Subcutaneous abdominal adipose tissue (tissue), 5 donors: Measurements from ENCODE around the gene ITGA8.

ENCODE experiments used
- H3K27ac ChIP-seq: one replicate; pipeline ENCODE4 v1.7.0; 2013; ENCODE audit warnings: low read depth, mild to moderate bottlenecking, inconsistent platforms, low read length, moderate library complexity
- H3K27me3 ChIP-seq, 5 donors: one replicate each; pipeline ENCODE4 v1.7.0; 2013; ENCODE audit warnings: low read length in 5 of 5, inconsistent platforms in 1 of 5; ENCODE audit not compliant: control insufficient read depth in 5 of 5, insufficient read depth in 4 of 5
- H3K36me3 ChIP-seq, 5 donors: one replicate each; pipeline ENCODE4 v1.7.0; 2013; ENCODE audit warnings: low read length in 5 of 5; ENCODE audit not compliant: control insufficient read depth in 5 of 5, insufficient read depth in 5 of 5
- H3K4me1 ChIP-seq, 5 donors: one replicate each; pipeline ENCODE4 v1.7.0; 2013; ENCODE audit warnings: low read length in 5 of 5, mild to moderate bottlenecking in 3 of 5, moderate library complexity in 1 of 5; ENCODE audit not compliant: control insufficient read depth in 5 of 5, insufficient read depth in 5 of 5
- H3K4me3 ChIP-seq, 5 donors: one replicate each; pipeline ENCODE4 v1.7.0; 2013; ENCODE audit warnings: low read length in 5 of 5, low read depth in 1 of 5
- H3K9ac ChIP-seq, 5 donors: one replicate each; pipeline ENCODE4 v1.7.0; 2013; ENCODE audit warnings: low read length in 5 of 5, mild to moderate bottlenecking in 4 of 5, moderate library complexity in 3 of 5
- H3K9me3 ChIP-seq, 5 donors: one replicate each; pipeline ENCODE4 v1.7.0; 2013; ENCODE audit warnings: low read length in 5 of 5; ENCODE audit not compliant: control insufficient read depth in 5 of 5
- donor health status: healthy.
- donor health status: healthy.
- donor health status: healthy.
- donor health status: healthy.
- donor health status: healthy.

Gene ITGA8

DNA sequence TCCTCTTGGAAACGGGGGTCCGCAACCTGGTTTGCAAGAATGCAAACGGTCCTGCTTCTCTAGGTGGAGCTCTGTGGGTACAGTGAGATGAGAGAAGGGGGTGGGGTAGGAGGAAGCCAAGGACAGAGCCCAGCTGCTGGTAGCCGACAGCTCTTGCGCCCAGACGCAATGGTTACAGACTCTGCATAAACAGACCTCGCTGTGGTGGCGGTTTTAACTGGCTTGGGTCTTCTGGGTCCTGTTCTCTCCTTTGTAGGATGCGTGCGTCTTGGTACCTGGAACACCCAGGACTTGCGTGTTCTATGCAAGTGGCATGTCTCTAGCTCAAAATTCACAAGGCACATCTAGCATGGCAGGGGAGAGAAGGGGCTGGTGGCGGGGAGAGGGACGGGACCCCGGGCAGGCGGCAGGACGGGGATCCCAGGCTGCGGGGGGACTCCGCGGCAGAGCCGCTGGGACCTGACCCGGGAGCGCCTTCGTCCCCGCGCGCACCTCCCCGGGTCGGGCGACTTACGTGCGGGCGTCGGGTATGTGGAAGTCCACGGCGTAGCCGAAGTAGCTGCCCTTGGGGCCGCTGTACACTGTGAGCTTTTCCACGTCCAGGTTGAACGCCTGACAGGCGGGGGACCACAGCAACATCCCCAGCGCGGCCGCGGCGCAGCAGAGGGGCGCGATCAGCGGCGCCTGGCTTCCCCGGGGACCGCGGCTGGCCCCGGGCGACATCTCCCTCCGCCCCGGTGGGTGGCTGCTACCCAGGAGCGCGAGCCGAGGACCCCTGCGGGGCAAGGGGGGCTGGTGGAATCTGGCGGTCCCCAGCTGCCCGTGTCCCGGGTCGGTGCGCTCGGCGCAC, 448 bp downstream of the ITGA8 start:
- no peak overlapping the region for H3K9ac ChIP-seq
- peaks cover 5 to 27% (median 14%) of the 10 kb centered on the region in 5 donors for H3K27me3 ChIP-seq
- no peak overlapping the region for H3K27ac ChIP-seq
- peaks cover 0 to 15% (median 13%) of the 10 kb centered on the region in 5 donors for H3K4me1 ChIP-seq
- peak overlapping the region; percentile 2 to 61 (median 55) for H3K4me3 ChIP-seq
- H3K36me3 ChIP-seq, result no peaks in the 10 kb centered on the region
- no peaks in the 10 kb centered on the region for H3K9me3 ChIP-seq

DNA sequence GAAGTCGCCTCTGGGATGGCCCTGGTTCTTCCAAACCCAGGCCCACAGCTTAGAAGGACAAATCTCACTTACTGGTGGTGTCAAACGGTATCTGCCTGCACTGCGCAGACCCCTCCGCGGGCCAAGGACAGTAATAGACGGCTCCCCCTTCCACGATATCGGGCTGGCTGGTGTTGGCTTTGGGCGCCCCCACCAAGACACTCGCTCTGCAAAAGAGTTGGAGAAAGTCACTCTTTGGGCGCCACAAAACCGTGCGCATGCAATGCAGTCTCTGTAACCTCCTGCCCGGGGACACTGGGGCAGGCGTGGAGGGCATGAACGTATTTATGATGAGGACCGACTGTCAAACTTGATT, 1.1 kb downstream of the ITGA8 start:
- H3K4me1 ChIP-seq, result peaks cover 0 to 15% (median 13%) of the 10 kb centered on the region in 5 donors
- H3K9ac ChIP-seq, result no peak overlapping the region
- H3K27me3 ChIP-seq, result peaks cover 5 to 27% (median 14%) of the 10 kb centered on the region in 5 donors
- H3K36me3 ChIP-seq, result no peaks in the 10 kb centered on the region
- H3K27ac ChIP-seq, result no peak overlapping the region
- H3K4me3 ChIP-seq, result peak overlapping the region in 4 of 5 donors; percentile 2 to 61 (median 57)
- H3K9me3 ChIP-seq, result no peaks in the 10 kb centered on the region

DNA sequence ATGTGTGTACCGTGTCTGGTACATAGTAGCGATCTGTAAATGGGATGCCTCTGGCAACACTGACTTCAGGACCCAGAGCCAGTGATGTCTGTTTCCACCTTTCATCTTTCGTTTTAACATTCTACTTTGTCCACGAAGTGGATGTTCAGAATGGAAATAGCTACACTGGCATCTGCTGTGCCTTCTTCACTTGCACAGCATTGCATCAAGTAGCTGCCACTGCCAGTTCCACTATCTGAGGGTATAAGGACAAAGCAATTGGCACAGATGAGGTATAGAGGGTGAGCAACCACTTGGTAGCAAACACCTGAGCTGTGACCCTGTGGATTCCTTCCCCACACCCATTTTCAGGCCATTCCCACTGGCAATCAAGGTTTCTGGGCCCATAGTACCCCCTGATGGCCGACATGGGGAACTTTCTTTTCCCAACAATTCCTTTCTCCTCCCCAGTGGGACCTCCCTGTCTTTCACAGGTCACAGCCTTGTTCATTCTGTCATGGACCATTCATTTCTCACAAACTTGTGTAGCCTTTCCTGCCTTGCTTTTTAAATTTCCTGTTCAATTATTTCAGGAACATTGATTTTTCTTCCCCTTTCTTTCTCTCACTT, 4.0 kb downstream of the ITGA8 start:
- Histone ChIP-seq H3K9me3 (no peaks in the 10 kb centered on the region), H3K27ac (no peak overlapping the region), H3K9ac (no peak overlapping the region), H3K4me1 (peaks cover 0 to 26% (median 19%) of the 10 kb centered on the region in 5 donors), H3K4me3 (no peak overlapping the region), H3K27me3 (peaks cover 5 to 21% (median 14%) of the 10 kb centered on the region in 5 donors), H3K36me3 (no peaks in the 10 kb centered on the region)

DNA sequence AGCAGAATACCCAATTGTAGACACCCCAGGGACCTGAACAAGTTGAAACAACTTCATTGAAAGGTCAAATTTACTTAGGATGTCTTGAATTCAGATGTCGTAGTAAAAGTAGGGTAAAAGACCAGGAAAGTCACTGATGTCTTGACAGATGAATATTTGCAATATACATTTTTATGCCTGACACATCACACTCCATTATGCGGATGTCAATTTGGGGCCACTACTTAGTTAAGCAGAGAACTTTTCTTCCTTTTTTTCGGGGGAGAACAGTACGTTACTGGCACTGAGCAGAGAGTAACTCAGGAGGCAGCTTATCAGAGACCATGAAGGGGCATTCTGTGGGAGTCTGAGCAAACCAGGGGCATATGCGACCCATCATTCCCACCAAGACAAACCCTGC, 4.9 kb downstream of the ITGA8 start:
- H3K4me3 ChIP-seq, result no peak overlapping the region
- no peaks in the 10 kb centered on the region for H3K36me3 ChIP-seq
- peaks cover 2 to 31% (median 22%) of the 10 kb centered on the region in 5 donors for H3K4me1 ChIP-seq
- H3K9ac ChIP-seq, result no peak overlapping the region
- H3K27me3 ChIP-seq, result peaks cover 5 to 14% (median 12%) of the 10 kb centered on the region in 5 donors
- no peak overlapping the region for H3K27ac ChIP-seq
- no peaks in the 10 kb centered on the region for H3K9me3 ChIP-seq

DNA sequence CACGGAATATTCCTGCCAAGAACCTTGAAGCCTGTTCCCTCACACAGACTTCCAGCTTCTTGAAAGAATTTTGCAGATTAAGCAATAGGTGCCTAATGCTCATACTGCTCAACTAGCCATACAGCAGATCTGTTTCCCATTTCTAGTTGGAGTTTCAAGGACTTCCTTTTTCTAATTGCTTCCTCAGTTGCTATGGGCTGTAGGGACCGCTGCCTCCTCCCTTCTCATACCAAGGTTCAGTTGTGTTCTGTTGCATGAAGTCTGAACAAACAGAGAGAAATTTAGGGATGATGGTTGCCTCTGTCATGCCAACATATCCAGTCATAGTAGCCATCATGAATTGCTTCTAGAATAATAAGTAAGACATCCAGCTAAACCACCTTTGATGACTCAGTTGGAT, 6.8 kb downstream of the ITGA8 start:
- Histone ChIP-seq H3K9ac (no peak overlapping the region), H3K36me3 (no peaks in the 10 kb centered on the region), H3K27me3 (no peaks in the 10 kb centered on the region), H3K27ac (no peak overlapping the region), H3K4me3 (no peak overlapping the region), H3K4me1 (peaks cover 2 to 23% (median 12%) of the 10 kb centered on the region in 5 donors), H3K9me3 (no peaks in the 10 kb centered on the region)

DNA sequence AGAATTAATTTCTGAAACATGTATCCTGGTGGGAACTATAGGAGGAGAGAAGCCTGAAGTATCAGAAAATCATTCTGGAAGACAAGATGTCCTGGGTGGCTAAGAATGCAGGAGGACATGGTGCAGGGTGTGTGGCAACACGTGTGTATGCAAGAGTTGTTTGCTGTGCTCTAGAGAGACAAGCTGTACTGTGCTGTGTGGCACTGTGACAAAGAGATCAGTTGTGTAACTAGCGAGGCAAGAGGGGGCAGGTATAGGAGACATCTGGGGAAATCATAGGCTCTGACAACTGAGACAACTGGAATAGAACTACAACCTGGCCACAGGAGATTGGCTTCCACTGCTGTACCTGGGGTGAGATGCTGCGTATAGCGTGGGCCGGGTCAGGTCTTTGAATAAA, 9.3 kb downstream of the ITGA8 start:
- Histone ChIP-seq H3K27ac (no peak overlapping the region), H3K9ac (no peak overlapping the region), H3K4me1 (peaks cover 2 to 23% (median 12%) of the 10 kb centered on the region in 5 donors), H3K27me3 (no peaks in the 10 kb centered on the region), H3K9me3 (no peaks in the 10 kb centered on the region), H3K4me3 (no peak overlapping the region), H3K36me3 (no peaks in the 10 kb centered on the region)

DNA sequence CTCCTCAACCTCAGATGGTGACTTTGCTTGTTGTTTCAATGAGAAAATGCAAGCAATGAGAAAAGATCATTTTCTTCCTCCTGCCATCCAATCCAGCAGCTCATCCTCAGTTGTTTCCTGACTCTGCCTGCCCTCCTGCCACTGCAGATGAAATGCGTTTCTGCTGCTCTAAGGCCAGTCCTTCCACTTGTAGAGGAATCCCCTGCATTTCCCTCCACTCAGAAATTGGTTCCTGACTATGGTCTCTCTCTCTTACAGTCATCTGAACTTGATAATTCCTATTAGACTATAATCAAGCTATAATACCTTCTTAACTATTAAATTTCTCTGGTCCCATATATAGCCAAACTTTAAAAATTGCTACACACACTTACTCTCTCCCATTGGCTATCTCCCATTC, 14.4 kb downstream of the ITGA8 start:
- no peaks in the 10 kb centered on the region for H3K36me3 ChIP-seq
- H3K9me3 ChIP-seq, result no peaks in the 10 kb centered on the region
- H3K4me3 ChIP-seq, result no peak overlapping the region
- H3K9ac ChIP-seq, result no peak overlapping the region
- H3K27me3 ChIP-seq, result no peaks in the 10 kb centered on the region
- H3K4me1 ChIP-seq, result peaks cover 0 to 4% (median 1%) of the 10 kb centered on the region in 5 donors
- H3K27ac ChIP-seq, result no peak overlapping the region

DNA sequence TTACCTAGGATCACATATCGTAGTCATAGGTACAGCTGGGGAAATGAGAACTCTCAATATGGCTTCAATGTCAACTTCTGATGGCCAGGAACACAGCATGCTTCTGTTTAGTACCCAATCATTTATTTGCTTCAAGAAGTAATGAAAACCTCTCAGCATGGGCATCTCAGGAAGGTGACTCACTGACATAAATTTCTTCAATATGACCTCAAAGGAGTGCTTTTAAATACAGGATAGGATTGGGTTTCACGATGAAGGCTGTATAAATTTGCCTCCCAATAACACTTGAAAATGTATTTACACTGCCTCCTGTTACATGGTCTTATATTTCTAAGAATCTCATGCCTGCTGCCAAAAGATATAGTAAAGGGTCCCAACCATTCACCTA, 15.1 kb downstream of the ITGA8 start:
- Histone ChIP-seq H3K27ac (no peak overlapping the region), H3K9ac (no peak overlapping the region), H3K27me3 (no peaks in the 10 kb centered on the region), H3K9me3 (no peaks in the 10 kb centered on the region), H3K36me3 (no peaks in the 10 kb centered on the region), H3K4me1 (no peaks in the 10 kb centered on the region), H3K4me3 (no peak overlapping the region)

DNA sequence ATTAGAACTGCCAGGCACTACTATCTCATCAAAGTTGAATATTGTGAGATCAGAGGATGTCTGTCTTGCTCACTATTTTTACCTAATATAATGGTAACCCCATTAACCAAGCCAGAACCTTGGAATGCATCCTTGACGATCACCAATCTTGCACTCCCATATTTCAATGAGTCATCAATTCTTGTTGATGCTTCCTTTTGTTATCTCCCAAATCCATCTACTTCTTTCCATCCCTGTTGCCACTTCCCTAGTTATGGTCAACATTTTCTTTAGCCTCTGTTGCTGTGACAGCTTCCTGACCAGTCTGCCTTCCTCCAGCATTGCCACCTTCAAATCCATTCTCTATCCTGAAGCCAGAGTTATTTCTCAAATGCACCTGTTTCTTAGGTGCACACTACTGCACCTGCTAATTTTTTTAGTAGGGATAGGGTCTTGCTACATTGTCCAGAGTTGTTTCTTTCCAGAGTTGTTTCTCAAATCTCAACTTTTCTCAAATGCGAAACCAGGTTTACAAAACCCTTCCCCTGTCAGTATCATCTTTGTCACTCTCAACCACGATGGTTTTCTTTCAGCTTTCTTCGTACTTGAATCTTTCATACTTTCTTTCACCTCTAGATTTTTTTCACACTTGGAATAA, 15.7 kb downstream of the ITGA8 start:
- H3K4me3 ChIP-seq, result no peak overlapping the region
- no peaks in the 10 kb centered on the region for H3K36me3 ChIP-seq
- H3K9ac ChIP-seq, result no peak overlapping the region
- no peaks in the 10 kb centered on the region for H3K4me1 ChIP-seq
- H3K27me3 ChIP-seq, result no peaks in the 10 kb centered on the region
- H3K27ac ChIP-seq, result no peak overlapping the region
- no peaks in the 10 kb centered on the region for H3K9me3 ChIP-seq
